ENCODE measurements around the gene MRNIP. TPM values are rescaled to one million over a fixed set of nuclear protein-coding genes. Genes with fewer than 3 reads are reported as not detected.

MRNIP gene
- total and polyA plus RNA-seq, 12 donors: 6.6 to 45.1 (median 12.7) TPM

GRCh38 chr5:179795863-179796833, 62.5 kb downstream of the MRNIP start:
- Histone ChIP-seq H3K27ac (peak overlapping the region; percentile 71 to 92 (median 85)), H3K4me1 (peaks cover 33 to 57% (median 54%) of the 10 kb centered on the region in 9 donors), H3K9me3 (no peaks in the 10 kb centered on the region), H3K4me3 (peak overlapping the region; percentile 43 to 84 (median 66)), H3K36me3 (peaks cover 0 to 42% (median 38%) of the 10 kb centered on the region in 9 donors), H3K27me3 (no peaks in the 10 kb centered on the region)
- ATAC-seq (peak; percentile 64 to 77 (median 70)), DNase-seq (peak; percentile 78 to 84)
- intact Hi-C loops (cut with DNase I): loop anchor here in 7 of 10 donors (1.0 to 5.0 kb wide), 3 partner anchors 33 to 34 kb away; no protein-coding TSS in a partner anchor
- 4 to 5% methylated on average over 96 to 111 of the region's 113 CpGs for WGBS, 2 donors
- TF ChIP-seq CTCF (IDR thresholded peaks at IDR 0.05): peak; percentile 68 to 98 (median 86)

GRCh38 chr5:179795049-179795862, 63.4 kb downstream of the MRNIP start:
- no peaks in the 10 kb centered on the region for H3K27me3 ChIP-seq
- peaks cover 0 to 33% (median 31%) of the 10 kb centered on the region in 9 donors for H3K36me3 ChIP-seq
- peak overlapping the region; percentile 71 to 92 (median 85) for H3K27ac ChIP-seq
- intact Hi-C loops (cut with DNase I): loop anchor here in 5 of 10 donors (2.0 to 5.0 kb wide), 2 partner anchors 32 to 33 kb away; no protein-coding TSS in a partner anchor
- 12 to 14% methylated on average over 50 to 53 of the region's 53 CpGs for WGBS, 2 donors
- DNase-seq (no peak), ATAC-seq (no peak)
- peak overlapping the region; percentile 43 to 84 (median 66) for H3K4me3 ChIP-seq
- H3K9me3 ChIP-seq: no peaks in the 10 kb centered on the region
- peaks cover 33 to 56% (median 54%) of the 10 kb centered on the region in 9 donors for H3K4me1 ChIP-seq
- no peak for TF ChIP-seq CTCF (IDR thresholded peaks at IDR 0.05)

GRCh38 chr5:179794575-179794974, 64.0 kb downstream of the MRNIP start:
- 91 to 95% methylated on average over 3 of the region's 3 CpGs for WGBS, 2 donors
- peak overlapping the region in 8 of 10 donors; percentile 11 to 84 (median 67) for H3K4me3 ChIP-seq
- ATAC-seq (peak in 1 of 8 donors; percentile 1), DNase-seq (no peak)
- intact Hi-C loops (cut with DNase I): loop anchor here in 3 of 10 donors (1.0 to 2.0 kb wide), 2 partner anchors 31 to 32 kb away; no protein-coding TSS in a partner anchor
- no peak for TF ChIP-seq CTCF (IDR thresholded peaks at IDR 0.05)
- no peaks in the 10 kb centered on the region for H3K9me3 ChIP-seq
- H3K4me1 ChIP-seq: peaks cover 33 to 56% (median 54%) of the 10 kb centered on the region in 9 donors
- no peaks in the 10 kb centered on the region for H3K27me3 ChIP-seq
- peaks cover 0 to 26% (median 24%) of the 10 kb centered on the region in 9 donors for H3K36me3 ChIP-seq
- H3K27ac ChIP-seq: peak overlapping the region in 9 of 10 donors; percentile 61 to 92 (median 82)
